ENCODE measurements around the gene DNAJC16.
"Not testable (repeated sequence)": the region's sequence is repeated elsewhere in the genome, so short reads cannot be mapped to it uniquely, and the experiment has no call there.

DNAJC16 gene

DNA sequence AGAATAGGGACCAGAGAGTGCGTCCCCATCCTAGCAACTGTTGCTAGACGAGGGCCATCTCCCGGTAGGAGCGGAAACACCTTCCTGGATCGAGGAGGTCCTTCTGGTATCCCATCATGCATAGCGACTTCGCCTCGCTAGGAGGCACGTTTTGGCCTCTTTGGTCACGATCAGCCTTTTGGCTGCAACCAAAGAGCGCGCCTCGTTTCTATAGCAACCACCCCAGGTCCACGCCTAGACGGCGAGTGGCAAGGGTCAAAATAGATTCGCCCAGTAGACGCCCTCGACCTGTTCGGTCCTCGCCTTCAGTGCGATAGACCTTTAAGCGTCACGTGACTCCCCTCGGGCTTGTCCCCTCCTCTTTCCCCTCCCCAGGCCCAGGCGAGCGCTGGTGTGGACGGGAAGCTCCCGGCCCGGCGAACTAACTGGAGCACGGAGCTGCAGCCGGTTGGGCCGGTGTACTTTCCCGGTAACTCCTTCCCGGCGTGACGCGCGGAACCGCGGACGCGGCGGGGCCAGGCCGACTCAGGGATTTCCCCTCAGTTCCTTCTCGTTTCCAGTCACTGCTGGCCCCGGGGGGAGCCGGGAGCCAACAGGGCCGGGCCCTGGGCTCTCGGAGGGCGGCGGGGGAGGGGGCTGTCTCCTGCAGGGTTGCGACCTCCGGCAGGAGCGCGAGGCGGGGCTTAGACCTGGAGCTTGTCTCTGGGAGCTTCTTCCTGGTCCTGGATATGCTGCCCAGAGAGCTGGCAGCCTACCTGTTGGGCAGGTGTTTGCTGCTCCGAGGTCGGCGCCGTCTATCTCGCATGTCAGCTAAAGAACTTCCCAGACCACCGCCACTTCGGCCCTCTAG is at the start of gene DNAJC16:
TSS of gene DNAJC16 (plus strand) at position 359 of the 850 bp plus-strand sequence. CDS start 2,258 bp downstream, outside the sequence.
- peak within 1 kb of the TSS; percentile 86 for H3K4me3 Mint-ChIP-seq
- peaks cover 42% of the 10 kb centered on the region for H3K4me1 Mint-ChIP-seq (ENCODE audit: low read depth)
- no peaks in the 10 kb centered on the region for H3K9me3 Mint-ChIP-seq
- H3K27me3 Mint-ChIP-seq (ENCODE audit: low read depth) = no peaks in the 10 kb centered on the region
- H3K36me3 Mint-ChIP-seq (ENCODE audit: low read depth) = peaks cover 8% of the 10 kb centered on the region
- H3K27ac Mint-ChIP-seq = peak within 1 kb of the TSS; percentile 100

DNA sequence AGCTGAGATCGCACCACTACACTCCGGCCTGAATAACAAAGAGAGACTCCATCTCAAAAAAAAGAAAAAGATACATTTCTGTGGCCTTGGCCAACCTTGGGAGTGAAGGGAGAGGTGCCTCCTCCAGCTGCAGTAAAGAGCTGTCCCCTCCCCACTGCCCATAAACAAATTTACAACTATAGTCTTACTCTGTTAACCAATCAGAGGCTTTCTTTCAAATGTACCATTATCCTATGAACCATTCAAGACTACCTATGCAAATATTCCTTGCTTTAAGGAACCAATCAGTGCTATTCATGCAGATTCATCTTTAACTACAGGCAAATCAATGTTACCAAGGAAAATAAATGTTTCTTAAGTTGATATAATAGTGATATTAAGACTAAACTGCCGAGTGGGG is 49.7 kb upstream of the DNAJC16 start:
- Mint-ChIP-seq H3K4me3 (no peak overlapping the region), H3K36me3 (ENCODE audit: low read depth) (no peaks in the 10 kb centered on the region), H3K27me3 (ENCODE audit: low read depth) (no peaks in the 10 kb centered on the region), H3K4me1 (ENCODE audit: low read depth) (no peaks in the 10 kb centered on the region), H3K9me3 (no peaks in the 10 kb centered on the region), H3K27ac (no peak overlapping the region)

DNA sequence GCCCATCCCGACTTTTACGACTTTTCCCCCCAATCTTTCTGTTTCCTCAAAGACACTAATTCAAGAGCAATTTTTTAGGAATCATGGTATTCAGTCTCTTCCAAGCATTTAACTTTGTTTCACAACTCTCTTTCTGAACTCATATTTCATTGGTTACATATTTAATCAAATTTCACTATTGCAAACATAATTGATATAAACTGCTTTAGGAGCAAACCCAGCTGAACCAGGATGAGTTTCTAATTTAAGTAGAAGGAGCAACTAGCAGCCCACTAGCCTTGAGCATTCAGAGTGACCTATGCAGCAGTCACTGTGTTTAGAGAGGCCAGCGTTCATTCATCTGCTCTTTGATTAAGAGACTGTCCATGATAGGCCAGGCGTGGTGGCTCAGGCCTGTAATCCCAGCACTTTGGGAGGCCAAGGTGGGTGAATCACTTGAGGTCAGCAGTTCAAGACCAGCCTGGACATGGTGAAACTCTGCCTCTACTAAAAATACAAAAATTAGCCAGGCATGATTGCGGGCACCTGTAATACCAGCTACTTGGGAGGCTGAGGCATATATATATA is 48.9 kb upstream of the DNAJC16 start:
- no peaks in the 10 kb centered on the region for H3K4me1 Mint-ChIP-seq (ENCODE audit: low read depth)
- H3K4me3 Mint-ChIP-seq = no peak overlapping the region
- no peaks in the 10 kb centered on the region for H3K9me3 Mint-ChIP-seq
- H3K36me3 Mint-ChIP-seq (ENCODE audit: low read depth) = no peaks in the 10 kb centered on the region
- no peak overlapping the region for H3K27ac Mint-ChIP-seq
- no peaks in the 10 kb centered on the region for H3K27me3 Mint-ChIP-seq (ENCODE audit: low read depth)

DNA sequence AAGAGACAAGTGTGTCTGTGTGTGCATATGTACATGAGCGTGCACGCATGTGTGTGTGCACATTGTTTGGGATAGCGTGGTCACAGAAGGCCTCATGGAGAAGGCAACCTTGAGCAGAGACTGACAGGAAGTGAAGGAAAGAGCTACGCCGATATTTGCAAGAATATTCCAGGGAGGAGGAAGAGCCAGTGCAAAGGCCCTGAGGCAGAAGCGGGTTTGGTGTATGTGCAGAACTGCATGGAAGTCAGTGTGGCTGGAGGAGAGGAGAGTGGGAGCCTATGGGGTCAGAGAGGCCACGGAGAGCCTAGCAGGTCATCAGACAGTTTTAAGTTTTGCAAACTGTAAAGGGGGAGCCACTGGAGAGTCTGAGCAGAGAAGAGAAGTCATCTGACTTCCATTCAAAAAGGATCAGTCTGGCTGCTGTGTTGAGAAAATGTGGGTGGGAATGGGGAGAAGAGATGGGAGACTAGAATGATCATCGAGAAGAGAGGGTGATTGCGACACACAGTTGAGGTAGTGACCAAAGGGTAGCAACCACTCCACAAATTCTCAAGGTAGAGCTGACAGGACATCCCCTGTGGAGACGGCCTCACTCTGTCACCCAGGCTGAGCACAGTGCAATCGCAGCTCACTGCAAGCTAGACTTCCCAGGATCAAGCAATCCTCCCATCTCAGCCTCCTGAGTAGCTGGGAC is 46.8 kb upstream of the DNAJC16 start:
- peaks cover 4% of the 10 kb centered on the region for H3K36me3 Mint-ChIP-seq (ENCODE audit: low read depth)
- no peaks in the 10 kb centered on the region for H3K27me3 Mint-ChIP-seq (ENCODE audit: low read depth)
- no peak overlapping the region for H3K4me3 Mint-ChIP-seq
- no peaks in the 10 kb centered on the region for H3K9me3 Mint-ChIP-seq
- no peaks in the 10 kb centered on the region for H3K4me1 Mint-ChIP-seq (ENCODE audit: low read depth)
- no peak overlapping the region for H3K27ac Mint-ChIP-seq

GRCh38 chr1:15482455-15482854 is 44.2 kb upstream of the DNAJC16 start:
- not testable (repeated sequence) for H3K4me1 Mint-ChIP-seq (ENCODE audit: low read depth); H3K27me3 Mint-ChIP-seq (ENCODE audit: low read depth)

DNA sequence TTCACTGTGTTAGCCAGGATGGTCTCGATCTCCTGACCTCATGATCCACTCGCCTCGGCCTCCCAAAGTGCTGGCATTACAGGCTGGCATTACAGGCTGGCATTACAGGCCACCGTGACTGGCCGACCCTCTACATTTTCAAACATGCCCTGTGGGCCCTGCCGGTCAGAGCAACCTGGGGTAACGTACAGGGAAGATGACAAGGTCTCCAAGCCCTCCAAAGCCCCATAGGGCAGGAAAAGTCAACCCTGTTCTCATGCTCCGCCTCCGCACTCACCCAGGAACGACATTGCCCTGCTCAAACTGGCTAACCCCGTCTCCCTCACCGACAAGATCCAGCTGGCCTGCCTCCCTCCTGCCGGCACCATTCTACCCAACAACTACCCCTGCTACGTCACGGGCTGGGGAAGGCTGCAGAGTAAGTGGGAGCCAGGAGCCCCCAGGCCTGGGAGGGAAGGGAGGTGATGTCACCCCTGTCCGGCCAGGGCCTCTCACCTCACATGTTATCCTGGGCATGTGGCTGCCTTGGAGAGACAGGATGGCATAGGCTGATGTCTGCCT is 43.6 kb upstream of the DNAJC16 start:
- not testable (repeated sequence) for H3K4me3 Mint-ChIP-seq; H3K4me1 Mint-ChIP-seq (ENCODE audit: low read depth); H3K27ac Mint-ChIP-seq; H3K27me3 Mint-ChIP-seq (ENCODE audit: low read depth); H3K9me3 Mint-ChIP-seq
- H3K36me3 Mint-ChIP-seq (ENCODE audit: low read depth) = peaks cover 17% of the 10 kb centered on the region

More at GRCh38 chr1:15482455-15482854, 44.2 kb upstream of the DNAJC16 start:
- not testable (repeated sequence) for H3K27ac Mint-ChIP-seq, H3K9me3 Mint-ChIP-seq, H3K4me3 Mint-ChIP-seq
- H3K36me3 Mint-ChIP-seq (ENCODE audit: low read depth) = peaks cover 17% of the 10 kb centered on the region

DNA sequence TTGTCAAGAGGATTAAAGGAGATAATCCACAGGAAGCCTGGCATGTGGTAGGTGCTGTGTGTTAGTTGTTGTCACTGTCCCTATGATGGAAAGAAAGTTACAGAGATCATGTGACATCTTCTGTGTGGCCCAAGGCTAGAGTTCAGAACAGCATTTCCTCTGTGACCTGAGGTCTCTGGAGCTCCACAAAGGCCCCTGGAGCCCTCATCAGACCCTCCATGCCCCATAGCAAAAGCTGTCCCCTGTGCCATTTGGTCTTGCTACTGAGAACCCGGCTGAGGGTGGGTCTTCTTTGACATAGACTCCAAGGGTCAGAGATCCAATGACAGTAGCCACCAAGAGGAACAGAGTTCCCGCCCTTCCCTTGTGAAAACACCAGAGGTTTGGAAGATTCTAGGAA is 42.7 kb upstream of the DNAJC16 start:
- H3K4me3 Mint-ChIP-seq = no peak overlapping the region
- peaks cover 19% of the 10 kb centered on the region for H3K36me3 Mint-ChIP-seq (ENCODE audit: low read depth)
- no peaks in the 10 kb centered on the region for H3K4me1 Mint-ChIP-seq (ENCODE audit: low read depth)
- H3K27me3 Mint-ChIP-seq (ENCODE audit: low read depth) = no peaks in the 10 kb centered on the region
- H3K9me3 Mint-ChIP-seq = no peaks in the 10 kb centered on the region
- H3K27ac Mint-ChIP-seq = no peak overlapping the region

DNA sequence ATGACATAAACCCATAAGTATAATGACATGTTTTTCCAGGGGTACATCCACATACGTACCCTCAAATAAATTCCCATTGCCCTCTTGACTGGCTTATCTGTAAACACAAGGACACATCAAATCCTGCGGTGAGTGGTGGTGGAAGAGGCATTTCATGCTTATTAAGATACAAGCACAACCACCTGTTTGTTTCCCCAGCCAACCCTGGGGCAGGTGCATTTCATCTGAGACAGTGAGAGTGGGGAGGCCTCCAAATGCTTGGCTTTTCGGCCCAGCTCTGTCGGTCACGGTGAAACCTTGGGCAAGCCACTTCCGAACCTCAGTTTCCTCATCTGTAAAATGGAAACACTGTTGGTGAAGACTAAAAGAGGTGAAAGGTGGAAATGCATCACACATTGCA is 42.2 kb upstream of the DNAJC16 start:
- not testable (repeated sequence) for H3K9me3 Mint-ChIP-seq; H3K27me3 Mint-ChIP-seq (ENCODE audit: low read depth); H3K4me3 Mint-ChIP-seq; H3K27ac Mint-ChIP-seq; H3K4me1 Mint-ChIP-seq (ENCODE audit: low read depth)
- peaks cover 19% of the 10 kb centered on the region for H3K36me3 Mint-ChIP-seq (ENCODE audit: low read depth)

GRCh38 chr1:15485636-15486035 is 41.0 kb upstream of the DNAJC16 start:
- Mint-ChIP-seq H3K27me3 (ENCODE audit: low read depth) (no peaks in the 10 kb centered on the region), H3K27ac (no peak overlapping the region), H3K9me3 (no peaks in the 10 kb centered on the region), H3K36me3 (ENCODE audit: low read depth) (peaks cover 25% of the 10 kb centered on the region), H3K4me1 (ENCODE audit: low read depth) (peaks cover 3% of the 10 kb centered on the region), H3K4me3 (no peak overlapping the region)

DNA sequence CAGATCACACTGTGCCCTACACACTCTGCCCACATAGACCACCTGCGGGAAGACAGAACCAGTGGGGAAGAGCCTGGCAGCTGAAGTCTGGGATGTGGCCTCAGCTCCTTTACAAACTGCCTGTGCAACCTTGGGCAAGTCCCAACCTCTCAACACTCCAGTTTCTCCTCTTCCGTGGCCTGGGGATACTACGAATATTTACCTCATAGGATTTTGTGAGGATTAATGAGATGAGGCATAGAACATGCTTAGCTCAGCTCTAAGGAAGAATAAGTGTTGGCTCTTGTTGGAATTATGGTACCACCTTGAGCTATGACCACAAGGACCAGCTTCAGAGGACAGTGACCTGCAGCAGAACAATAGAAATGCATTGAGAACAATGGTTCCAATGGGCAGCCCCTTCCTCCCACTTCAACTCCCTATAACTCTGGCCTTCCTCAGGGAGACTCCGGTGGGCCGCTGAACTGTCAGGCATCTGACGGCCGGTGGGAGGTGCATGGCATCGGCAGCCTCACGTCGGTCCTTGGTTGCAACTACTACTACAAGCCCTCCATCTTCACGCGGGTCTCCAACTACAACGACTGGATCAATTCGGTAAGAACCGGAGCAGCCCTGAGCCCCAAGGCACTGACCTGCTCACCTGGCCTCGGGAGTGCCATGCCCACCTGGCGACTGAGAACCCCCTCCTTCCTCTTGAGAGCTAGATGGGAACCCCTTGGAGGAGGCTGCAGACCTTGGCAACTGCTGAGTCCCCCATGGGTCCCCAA is 39.6 kb upstream of the DNAJC16 start:
- H3K27me3 Mint-ChIP-seq (ENCODE audit: low read depth); H3K9me3 Mint-ChIP-seq; H3K4me1 Mint-ChIP-seq (ENCODE audit: low read depth); H3K4me3 Mint-ChIP-seq; H3K27ac Mint-ChIP-seq: not testable (repeated sequence)
- peaks cover 28% of the 10 kb centered on the region for H3K36me3 Mint-ChIP-seq (ENCODE audit: low read depth)

- Mint-ChIP-seq H3K36me3 (ENCODE audit: low read depth) (peaks cover 30% of the 10 kb centered on the region), H3K27me3 (ENCODE audit: low read depth) (no peaks in the 10 kb centered on the region), H3K9me3 (no peaks in the 10 kb centered on the region), H3K27ac (no peak overlapping the region), H3K4me3 (no peak overlapping the region), H3K4me1 (ENCODE audit: low read depth) (peaks cover 7% of the 10 kb centered on the region)
Measured at GRCh38 chr1:15488371-15488770, 38.3 kb upstream of the DNAJC16 start.

GRCh38 chr1:15489052-15489736 is 37.5 kb upstream of the DNAJC16 start:
- H3K9me3 Mint-ChIP-seq = no peaks in the 10 kb centered on the region
- no peak overlapping the region for H3K27ac Mint-ChIP-seq
- H3K36me3 Mint-ChIP-seq (ENCODE audit: low read depth) = peaks cover 30% of the 10 kb centered on the region
- peaks cover 7% of the 10 kb centered on the region for H3K4me1 Mint-ChIP-seq (ENCODE audit: low read depth)
- H3K27me3 Mint-ChIP-seq (ENCODE audit: low read depth) = no peaks in the 10 kb centered on the region
- no peak overlapping the region for H3K4me3 Mint-ChIP-seq

- not testable (repeated sequence) for H3K4me1 Mint-ChIP-seq (ENCODE audit: low read depth); H3K27me3 Mint-ChIP-seq (ENCODE audit: low read depth); H3K4me3 Mint-ChIP-seq; H3K9me3 Mint-ChIP-seq; H3K27ac Mint-ChIP-seq
- H3K36me3 Mint-ChIP-seq (ENCODE audit: low read depth) = peaks cover 29% of the 10 kb centered on the region
Measured at GRCh38 chr1:15491010-15491409, 35.6 kb upstream of the DNAJC16 start.

DNA sequence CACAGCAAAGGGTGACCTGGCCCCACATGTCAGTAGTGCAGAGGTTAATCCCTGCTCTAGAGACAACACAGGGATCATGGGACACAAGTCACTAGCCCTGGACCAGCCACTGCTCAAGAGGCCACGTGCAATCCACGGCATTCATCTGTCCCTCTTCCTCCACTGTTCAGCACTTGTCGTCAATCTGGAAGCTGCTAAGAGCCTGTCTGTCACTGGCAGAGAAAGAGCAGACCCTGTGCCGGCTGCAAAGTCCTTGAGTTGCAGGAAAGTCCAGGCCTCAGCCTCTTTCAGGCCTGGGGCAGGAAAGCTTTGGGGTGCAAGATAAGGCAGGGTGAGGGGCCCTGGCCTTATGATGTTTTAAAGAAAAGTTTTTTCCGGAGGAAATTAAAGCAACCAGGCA is 34.1 kb upstream of the DNAJC16 start:
- Mint-ChIP-seq H3K36me3 (ENCODE audit: low read depth) (peaks cover 18% of the 10 kb centered on the region), H3K27ac (no peak overlapping the region), H3K4me1 (ENCODE audit: low read depth) (peaks cover 7% of the 10 kb centered on the region), H3K27me3 (ENCODE audit: low read depth) (no peaks in the 10 kb centered on the region), H3K4me3 (no peak overlapping the region), H3K9me3 (no peaks in the 10 kb centered on the region)
